ENCODE measurements around the gene PPP1R7.

Gene PPP1R7

DNA sequence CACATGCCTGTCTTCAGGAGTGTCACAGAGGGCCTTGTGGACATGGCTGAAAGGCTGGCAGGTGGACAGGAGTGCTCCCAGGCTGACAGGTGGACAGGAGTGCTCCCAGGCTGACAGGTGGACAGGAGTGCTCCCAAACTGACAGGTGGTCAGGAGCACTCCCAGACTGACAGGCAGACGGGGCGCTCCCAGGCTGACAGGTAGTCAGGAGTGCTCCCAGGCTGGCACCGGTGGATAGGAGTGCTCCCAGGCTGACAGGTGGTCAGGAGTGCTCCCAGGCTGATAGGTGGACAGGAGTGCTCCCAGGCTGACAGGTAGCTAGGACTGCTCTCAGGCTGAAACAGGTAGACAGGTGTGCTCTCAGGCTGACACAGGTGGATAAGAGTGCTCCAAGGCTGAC is 54.8 kb downstream of the PPP1R7 start:
- ATAC-seq (replicated peaks), result no peak
- Mint-ChIP-seq H3K9me3 (no peaks in the 10 kb centered on the region), H3K4me1 (no peaks in the 10 kb centered on the region), H3K4me3 (no peak overlapping the region), H3K27ac (no peak overlapping the region), H3K36me3 (no peaks in the 10 kb centered on the region), H3K27me3 (peaks cover 0 to 4% of the 10 kb centered on the region in 2 donors)
- DNase-seq, result no peak

DNA sequence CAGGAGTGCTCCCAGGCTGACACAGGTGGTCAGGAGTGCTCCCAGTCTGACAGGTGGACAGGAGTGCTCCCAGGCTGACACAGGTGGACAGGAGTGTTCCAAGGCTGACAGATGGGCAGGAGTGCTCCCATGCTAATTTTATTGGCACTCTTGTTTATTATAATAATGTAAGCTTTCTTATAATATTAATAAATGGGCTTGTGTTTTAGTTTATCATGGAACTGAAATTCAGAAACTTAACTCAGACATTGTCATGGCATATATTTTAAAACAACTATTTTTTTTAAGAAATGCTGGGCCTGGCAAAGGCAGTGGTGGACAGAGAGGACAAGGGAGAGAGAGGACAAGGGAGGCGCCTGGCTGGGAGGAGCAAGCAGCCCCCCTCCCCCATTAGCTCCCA is 56.9 kb downstream of the PPP1R7 start:
- H3K27ac Mint-ChIP-seq, result no peak overlapping the region
- peaks cover 0 to 4% of the 10 kb centered on the region in 2 donors for H3K27me3 Mint-ChIP-seq
- no peaks in the 10 kb centered on the region for H3K4me1 Mint-ChIP-seq
- no peak overlapping the region for H3K4me3 Mint-ChIP-seq
- ATAC-seq (replicated peaks) (no peak), DNase-seq (no peak)
- H3K36me3 Mint-ChIP-seq, result no peaks in the 10 kb centered on the region
- no peaks in the 10 kb centered on the region for H3K9me3 Mint-ChIP-seq

DNA sequence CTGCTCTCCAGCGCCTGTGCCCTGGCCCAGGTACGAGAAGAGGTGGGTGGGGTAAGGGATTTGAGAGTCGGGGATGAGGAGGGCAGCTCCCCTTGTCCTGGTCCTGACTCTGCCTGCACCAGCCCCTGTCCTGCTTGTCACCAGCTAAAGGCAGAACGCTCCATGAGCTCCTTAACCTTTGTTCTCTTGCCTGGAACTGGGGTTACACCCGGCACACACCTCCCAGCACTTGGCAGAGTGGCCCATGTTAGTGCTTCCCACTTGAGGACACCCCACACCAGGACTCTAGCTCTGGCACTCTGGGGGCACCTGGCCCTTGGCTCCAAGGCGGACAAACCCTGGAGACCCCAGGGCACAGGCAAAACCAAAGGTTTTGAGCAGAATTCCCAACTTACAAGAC is 57.4 kb downstream of the PPP1R7 start:
- ATAC-seq (replicated peaks), result peak in 1 of 2 donors; percentile 4
- H3K4me1 Mint-ChIP-seq, result no peaks in the 10 kb centered on the region
- no peaks in the 10 kb centered on the region for H3K9me3 Mint-ChIP-seq
- peaks cover 0 to 4% of the 10 kb centered on the region in 2 donors for H3K27me3 Mint-ChIP-seq
- no peak overlapping the region for H3K4me3 Mint-ChIP-seq
- no peak overlapping the region for H3K27ac Mint-ChIP-seq
- no peaks in the 10 kb centered on the region for H3K36me3 Mint-ChIP-seq
- DNase-seq, result no peak

DNA sequence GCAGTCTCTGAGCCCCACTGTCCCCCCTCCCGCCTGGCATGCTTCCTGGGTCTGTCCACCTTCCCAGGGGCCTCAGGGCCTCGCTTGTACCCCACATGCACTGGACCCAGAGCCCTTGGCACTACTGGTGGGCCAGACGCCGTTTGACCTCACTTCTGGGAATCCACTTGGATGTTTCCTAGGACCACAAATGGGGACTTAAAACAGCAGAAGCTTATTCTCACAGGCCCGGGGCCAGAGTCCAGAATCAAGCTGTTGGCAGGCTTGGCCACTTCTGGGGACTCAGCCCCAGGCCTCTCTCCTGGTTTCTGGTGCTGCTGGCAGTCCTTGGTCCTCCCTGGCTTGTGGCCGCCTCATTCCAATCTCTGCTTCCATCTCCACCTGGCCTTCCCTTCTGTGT is 57.8 kb downstream of the PPP1R7 start:
- Mint-ChIP-seq H3K27ac (no peak overlapping the region), H3K9me3 (no peaks in the 10 kb centered on the region), H3K27me3 (peaks cover 0 to 4% of the 10 kb centered on the region in 2 donors), H3K4me3 (no peak overlapping the region), H3K36me3 (no peaks in the 10 kb centered on the region), H3K4me1 (no peaks in the 10 kb centered on the region)
- peak in 1 of 2 donors; percentile 12 for ATAC-seq (replicated peaks)
- DNase-seq, result no peak

DNA sequence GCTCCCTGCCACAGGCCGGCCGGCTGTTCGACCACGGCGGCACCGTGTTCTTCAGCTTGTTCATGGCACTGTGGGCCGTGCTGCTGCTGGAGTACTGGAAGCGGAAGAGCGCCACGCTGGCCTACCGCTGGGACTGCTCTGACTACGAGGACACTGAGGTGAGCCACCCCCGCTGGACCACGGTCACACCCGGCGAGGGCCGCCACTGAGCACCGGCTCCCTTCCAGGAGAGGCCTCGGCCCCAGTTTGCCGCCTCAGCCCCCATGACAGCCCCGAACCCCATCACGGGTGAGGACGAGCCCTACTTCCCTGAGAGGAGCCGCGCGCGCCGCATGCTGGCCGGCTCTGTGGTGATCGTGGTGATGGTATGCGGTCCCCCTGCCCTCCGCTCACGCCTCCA is 59.0 kb downstream of the PPP1R7 start:
- no peak overlapping the region for H3K27ac Mint-ChIP-seq
- H3K36me3 Mint-ChIP-seq, result no peaks in the 10 kb centered on the region
- ATAC-seq (replicated peaks), result no peak
- no peak overlapping the region for H3K4me3 Mint-ChIP-seq
- no peaks in the 10 kb centered on the region for H3K4me1 Mint-ChIP-seq
- no peak for DNase-seq
- H3K27me3 Mint-ChIP-seq, result no peaks in the 10 kb centered on the region
- H3K9me3 Mint-ChIP-seq, result no peaks in the 10 kb centered on the region

DNA sequence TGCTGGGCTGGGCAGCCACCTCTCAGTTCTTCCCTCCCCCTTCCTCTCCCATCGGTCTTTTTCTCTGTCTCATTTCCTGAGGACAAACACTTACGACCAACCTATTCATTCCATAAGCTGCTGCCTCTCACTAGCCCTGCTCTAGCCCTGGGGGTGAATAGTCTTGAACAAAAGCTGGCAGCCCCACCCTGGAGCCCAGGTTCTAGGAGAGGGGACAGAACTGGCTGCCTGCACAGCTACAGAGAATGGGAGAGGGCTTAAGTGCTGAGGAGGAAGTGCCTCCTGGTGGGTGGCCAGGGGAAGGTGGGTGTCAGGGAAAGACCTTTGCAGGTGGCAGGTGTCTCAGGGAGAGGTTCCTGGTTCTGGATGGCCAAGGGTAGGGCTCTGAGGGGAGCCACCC is 61.0 kb downstream of the PPP1R7 start:
- Mint-ChIP-seq H3K4me3 (no peak overlapping the region), H3K9me3 (no peaks in the 10 kb centered on the region), H3K27me3 (no peaks in the 10 kb centered on the region), H3K36me3 (no peaks in the 10 kb centered on the region), H3K27ac (no peak overlapping the region), H3K4me1 (peaks cover 0 to 1% of the 10 kb centered on the region in 2 donors)
- DNase-seq (no peak), ATAC-seq (replicated peaks) (peak in 1 of 2 donors; percentile 30)

DNA sequence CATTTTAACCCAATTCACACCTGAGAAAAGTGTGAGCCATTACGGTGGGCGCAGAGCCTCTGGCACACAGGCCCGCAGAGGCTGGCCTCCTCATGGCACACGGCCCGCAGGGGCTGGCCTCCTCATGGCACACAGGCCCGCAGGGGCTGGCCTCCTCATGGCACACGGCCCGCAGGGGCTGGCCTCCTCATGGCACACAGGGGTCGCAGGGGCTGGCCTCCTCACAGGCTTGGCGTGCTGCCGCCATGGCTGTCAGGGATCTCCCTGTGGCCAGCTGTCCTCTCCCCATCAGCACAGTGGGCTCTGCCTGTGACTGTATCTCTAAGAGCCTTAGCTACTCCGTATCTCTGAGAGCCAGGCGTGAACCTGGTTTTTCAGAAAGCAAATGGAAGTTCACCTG is 62.8 kb downstream of the PPP1R7 start:
- ATAC-seq (replicated peaks), result no peak
- no peak overlapping the region for H3K27ac Mint-ChIP-seq
- H3K4me3 Mint-ChIP-seq, result no peak overlapping the region
- no peaks in the 10 kb centered on the region for H3K9me3 Mint-ChIP-seq
- H3K36me3 Mint-ChIP-seq, result no peaks in the 10 kb centered on the region
- no peaks in the 10 kb centered on the region for H3K27me3 Mint-ChIP-seq
- no peak for DNase-seq
- peaks cover 0 to 1% of the 10 kb centered on the region in 2 donors for H3K4me1 Mint-ChIP-seq

DNA sequence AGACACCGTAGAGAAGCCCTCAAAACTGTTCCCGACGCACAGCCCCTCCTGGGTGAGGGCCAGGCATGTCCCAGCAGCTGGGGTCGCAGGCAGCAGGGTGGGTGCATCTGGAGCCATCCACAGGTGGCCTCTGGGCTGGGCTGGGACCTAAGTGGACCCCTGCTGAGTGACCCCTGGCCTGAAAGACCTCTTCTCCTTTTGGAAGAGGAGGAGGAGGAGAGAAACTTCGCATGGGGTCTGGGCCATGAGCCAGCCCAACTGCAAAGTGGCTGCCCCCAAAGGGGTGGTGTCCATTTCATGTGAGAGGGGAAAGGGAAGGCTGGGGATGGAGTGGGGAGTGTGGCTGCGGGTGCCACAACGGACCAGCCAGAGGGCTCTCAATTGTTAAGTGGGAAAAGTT is 63.3 kb downstream of the PPP1R7 start:
- Mint-ChIP-seq H3K4me1 (peaks cover 3% of the 10 kb centered on the region in 2 donors), H3K4me3 (no peak overlapping the region), H3K27me3 (no peaks in the 10 kb centered on the region), H3K27ac (no peak overlapping the region), H3K9me3 (no peaks in the 10 kb centered on the region), H3K36me3 (no peaks in the 10 kb centered on the region)
- ATAC-seq (replicated peaks) (no peak), DNase-seq (no peak)

DNA sequence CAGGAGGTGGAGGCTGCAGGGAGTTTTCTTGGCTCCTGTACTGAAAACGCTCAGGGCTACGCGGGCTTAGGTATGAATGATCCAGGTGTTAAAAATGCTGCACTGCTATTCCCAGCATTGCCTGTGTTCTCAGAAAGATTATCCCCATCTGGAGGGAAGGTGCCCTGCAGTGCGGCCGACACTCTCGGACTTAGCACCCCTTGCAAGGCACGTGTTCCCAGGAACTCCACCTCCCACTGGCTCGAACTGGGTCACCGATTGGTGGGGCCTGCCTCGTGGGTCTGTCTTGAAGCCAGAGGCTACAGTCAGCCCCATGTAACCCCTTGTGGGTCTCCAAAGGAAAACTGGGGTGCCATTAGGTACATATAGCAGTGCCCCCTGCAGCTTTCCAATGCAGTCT is 63.9 kb downstream of the PPP1R7 start:
- no peak overlapping the region for H3K27ac Mint-ChIP-seq
- H3K4me1 Mint-ChIP-seq, result peaks cover 5 to 9% of the 10 kb centered on the region in 2 donors
- H3K9me3 Mint-ChIP-seq, result no peaks in the 10 kb centered on the region
- no peak overlapping the region for H3K4me3 Mint-ChIP-seq
- no peaks in the 10 kb centered on the region for H3K27me3 Mint-ChIP-seq
- no peak for ATAC-seq (replicated peaks)
- DNase-seq, result no peak
- no peaks in the 10 kb centered on the region for H3K36me3 Mint-ChIP-seq

DNA sequence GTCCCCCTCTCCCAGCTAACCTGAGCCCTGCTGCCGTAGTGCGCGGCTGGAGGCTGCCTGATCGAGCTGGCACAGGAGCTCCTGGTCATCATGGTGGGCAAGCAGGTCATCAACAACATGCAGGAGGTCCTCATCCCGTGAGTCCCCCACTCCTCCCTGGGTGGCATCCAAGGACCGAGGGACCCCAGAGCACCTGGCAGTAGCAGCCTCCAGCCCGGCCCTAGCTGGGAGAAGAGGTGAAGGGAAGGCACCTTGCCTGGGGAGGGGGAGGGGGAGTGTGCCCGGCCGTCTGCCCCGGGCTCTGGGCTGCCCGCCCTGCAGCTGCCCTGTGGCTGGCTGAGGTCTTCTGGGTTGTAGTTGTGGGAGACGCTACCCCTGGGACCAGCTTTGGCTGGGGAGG is 64.5 kb downstream of the PPP1R7 start:
- Mint-ChIP-seq H3K4me1 (peaks cover 5 to 11% of the 10 kb centered on the region in 2 donors), H3K4me3 (no peak overlapping the region), H3K27ac (no peak overlapping the region), H3K9me3 (no peaks in the 10 kb centered on the region), H3K27me3 (no peaks in the 10 kb centered on the region), H3K36me3 (no peaks in the 10 kb centered on the region)
- no peak for DNase-seq
- no peak for ATAC-seq (replicated peaks)

DNA sequence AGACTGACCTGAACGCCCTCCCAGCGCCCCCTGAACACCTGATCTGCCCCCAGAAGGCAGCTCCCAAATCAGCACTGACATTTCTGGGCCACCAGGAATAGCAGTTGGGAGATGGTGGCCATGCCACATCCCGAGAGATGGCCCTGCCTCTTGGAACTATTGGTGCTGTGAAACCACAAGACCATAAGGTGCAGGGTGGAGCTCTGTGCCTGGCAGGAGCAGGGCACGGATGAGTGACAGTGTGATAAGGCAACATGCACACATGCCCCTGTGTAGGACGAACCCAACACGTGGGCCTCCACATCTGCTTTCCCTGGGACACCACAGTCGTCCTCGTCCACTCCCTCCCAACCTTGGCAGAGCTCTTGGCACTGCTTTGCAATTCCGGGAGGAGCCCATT is 65.2 kb downstream of the PPP1R7 start:
- Mint-ChIP-seq H3K36me3 (no peaks in the 10 kb centered on the region), H3K9me3 (no peaks in the 10 kb centered on the region), H3K4me1 (peaks cover 5 to 11% of the 10 kb centered on the region in 2 donors), H3K27ac (no peak overlapping the region), H3K27me3 (no peaks in the 10 kb centered on the region), H3K4me3 (no peak overlapping the region)
- DNase-seq (no peak), ATAC-seq (replicated peaks) (no peak)

DNA sequence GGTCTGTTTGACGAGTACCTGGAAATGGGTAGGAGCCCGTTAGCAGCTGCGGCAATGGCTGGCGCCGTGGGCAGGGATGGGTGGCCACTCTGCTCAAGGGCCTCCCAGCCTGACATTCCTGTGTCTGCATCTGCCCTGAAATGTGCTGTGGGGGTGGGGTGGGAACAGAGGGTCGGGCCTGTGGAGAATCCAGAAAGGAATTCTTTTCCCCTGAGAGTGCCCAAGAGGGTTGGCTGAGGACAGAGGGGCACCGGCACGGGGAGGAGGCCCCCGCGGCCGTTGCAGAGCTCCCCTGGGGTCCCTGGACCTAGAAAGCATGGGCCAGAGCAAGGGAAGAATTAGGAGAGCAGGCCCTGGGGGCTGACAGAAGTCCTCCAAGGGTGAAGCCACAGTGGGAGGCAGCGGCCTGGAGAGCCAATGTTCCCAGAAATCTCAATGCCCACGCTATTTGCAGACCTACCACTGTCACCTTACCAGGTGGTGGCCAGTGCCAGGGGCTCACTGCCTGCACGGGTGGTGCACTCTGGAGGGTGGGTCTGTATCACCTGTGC is 66.0 kb downstream of the PPP1R7 start:
- DNase-seq (no peak), ATAC-seq (replicated peaks) (no peak)
- H3K36me3 Mint-ChIP-seq, result no peaks in the 10 kb centered on the region
- H3K4me1 Mint-ChIP-seq, result peaks cover 5 to 11% of the 10 kb centered on the region in 2 donors
- H3K9me3 Mint-ChIP-seq, result no peaks in the 10 kb centered on the region
- H3K4me3 Mint-ChIP-seq, result peak overlapping the region; percentile 21 to 33
- H3K27me3 Mint-ChIP-seq, result no peaks in the 10 kb centered on the region
- no peak overlapping the region for H3K27ac Mint-ChIP-seq

DNA sequence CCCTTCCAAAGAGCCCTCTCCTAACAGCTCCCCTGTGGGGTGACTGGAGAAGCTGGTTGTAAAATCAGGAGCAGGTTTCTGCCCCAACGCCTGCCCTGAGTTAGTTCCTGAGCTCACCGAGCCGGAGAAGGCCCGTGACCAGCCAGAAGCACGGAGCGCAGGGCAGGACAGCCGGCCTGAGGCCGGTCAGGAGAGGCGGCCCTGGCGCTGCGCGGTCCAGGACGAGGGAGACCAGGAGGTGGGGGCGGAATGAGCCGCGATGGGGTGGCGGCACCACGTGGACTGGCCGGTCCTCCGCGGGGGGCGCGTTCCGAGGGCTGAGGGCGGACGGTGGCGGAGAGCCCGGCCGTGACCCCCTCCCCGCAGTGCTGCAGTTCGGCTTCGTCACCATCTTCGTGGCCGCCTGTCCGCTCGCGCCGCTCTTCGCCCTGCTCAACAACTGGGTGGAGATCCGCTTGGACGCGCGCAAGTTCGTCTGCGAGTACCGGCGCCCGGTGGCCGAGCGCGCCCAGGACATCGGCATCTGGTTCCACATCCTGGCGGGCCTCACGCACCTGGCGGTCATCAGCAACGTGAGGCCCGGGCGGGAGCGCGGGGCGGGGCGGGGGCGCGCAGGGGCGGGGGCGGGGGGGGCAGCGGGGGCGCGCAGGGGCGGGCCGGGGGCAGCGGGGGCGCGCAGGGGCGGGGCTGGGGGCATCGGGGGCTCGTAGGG is 67.2 kb downstream of the PPP1R7 start:
- H3K4me3 Mint-ChIP-seq, result peak overlapping the region; percentile 83 to 86
- no peaks in the 10 kb centered on the region for H3K36me3 Mint-ChIP-seq
- DNase-seq, result peak; percentile 61
- H3K27ac Mint-ChIP-seq, result peak overlapping the region; percentile 89
- no peaks in the 10 kb centered on the region for H3K9me3 Mint-ChIP-seq
- ATAC-seq (replicated peaks), result peak; percentile 67 to 74
- no peaks in the 10 kb centered on the region for H3K27me3 Mint-ChIP-seq
- peaks cover 5 to 11% of the 10 kb centered on the region in 2 donors for H3K4me1 Mint-ChIP-seq

DNA sequence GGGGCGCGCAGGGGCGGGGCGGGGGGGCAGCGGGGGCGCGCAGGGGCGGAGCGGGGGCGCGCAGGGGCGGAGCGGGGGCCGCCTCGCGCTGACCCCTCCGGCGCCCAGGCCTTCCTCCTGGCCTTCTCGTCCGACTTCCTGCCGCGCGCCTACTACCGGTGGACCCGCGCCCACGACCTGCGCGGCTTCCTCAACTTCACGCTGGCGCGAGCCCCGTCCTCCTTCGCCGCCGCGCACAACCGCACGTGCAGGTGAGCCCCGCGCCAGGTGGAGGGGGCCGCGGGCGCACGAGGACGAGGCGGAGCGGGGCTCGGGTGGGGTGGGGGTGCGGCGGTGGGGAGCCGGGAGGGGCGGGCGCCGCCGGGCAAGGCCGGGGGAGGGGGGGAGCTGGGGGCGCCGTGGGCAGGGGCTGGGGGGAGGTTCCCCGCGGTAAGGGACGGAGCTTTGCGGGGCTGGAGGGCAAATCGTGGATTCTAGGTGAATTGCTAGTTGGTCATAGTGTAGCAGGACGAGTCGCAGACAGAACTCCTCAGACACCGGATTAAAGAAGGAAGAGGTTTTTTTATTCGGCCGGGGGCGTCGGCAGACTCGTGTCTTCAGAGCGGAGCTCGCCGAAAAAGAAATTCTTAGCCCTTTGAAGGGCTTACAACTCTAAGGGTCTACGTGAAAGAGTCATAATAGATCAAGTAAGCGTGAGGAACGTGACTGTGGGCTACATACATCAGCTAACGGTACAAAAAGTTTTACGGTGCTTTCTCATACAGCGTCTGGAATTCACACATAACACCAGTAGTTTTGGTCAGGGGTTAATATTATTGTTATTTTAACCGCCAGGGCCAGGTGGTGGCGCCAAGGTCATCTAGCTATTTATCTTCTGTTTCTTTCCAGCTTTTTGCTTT is 68.1 kb downstream of the PPP1R7 start:
- no peaks in the 10 kb centered on the region for H3K27me3 Mint-ChIP-seq

DNA sequence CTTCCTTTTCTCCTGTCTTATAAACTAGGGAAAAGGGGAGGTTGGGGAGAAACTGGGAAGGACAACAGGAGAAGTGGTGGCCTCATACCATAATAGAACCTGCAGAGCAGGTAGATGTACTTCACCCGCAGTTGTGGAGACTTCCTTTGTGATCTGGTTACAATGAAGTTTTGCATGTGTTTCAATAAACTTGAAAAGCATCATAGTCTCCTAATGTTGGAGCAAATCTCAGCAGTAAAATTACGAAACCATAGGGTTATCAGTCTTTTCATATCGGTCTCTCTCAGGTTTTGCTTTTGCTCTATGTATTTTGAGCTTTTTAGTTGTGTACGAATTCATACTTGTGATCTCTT is 68.7 kb downstream of the PPP1R7 start:
- H3K36me3 Mint-ChIP-seq, result no peaks in the 10 kb centered on the region
- H3K4me3 Mint-ChIP-seq, result peak overlapping the region; percentile 84 to 91
- ATAC-seq (replicated peaks) (no peak), DNase-seq (no peak)
- no peak overlapping the region for H3K27ac Mint-ChIP-seq
- no peaks in the 10 kb centered on the region for H3K9me3 Mint-ChIP-seq
- H3K27me3 Mint-ChIP-seq, result no peaks in the 10 kb centered on the region
- peaks cover 12 to 18% of the 10 kb centered on the region in 2 donors for H3K4me1 Mint-ChIP-seq

More for the DNA sequence above, 68.1 kb downstream of the PPP1R7 start:
- DNase-seq (peak; percentile 31), ATAC-seq (replicated peaks) (peak; percentile 45 to 49)
- Mint-ChIP-seq H3K9me3 (no peaks in the 10 kb centered on the region), H3K4me1 (peaks cover 11 to 12% of the 10 kb centered on the region in 2 donors), H3K27ac (peak overlapping the region; percentile 83), H3K4me3 (peak overlapping the region; percentile 84 to 91), H3K36me3 (no peaks in the 10 kb centered on the region)
